Common myeloid progenitor, CD34-positive (primary cell): Measurements from ENCODE around the gene SERINC2.

ENCODE experiments used
- CTCF ChIA-PET: fragments of 350-600 bp; sonication (Branson Sonifier 250); formaldehyde crosslinking; loops from one replicate; lab custom pipeline; 2021; ENCODE audit warnings: antibody characterized with exemption; lab: Charles Lee
- POLR2A ChIA-PET: fragments of 350-600 bp; sonication (Branson Sonifier 250); formaldehyde crosslinking; loops from one replicate; lab custom pipeline; 2021; ENCODE audit warnings: antibody characterized with exemption; lab: Charles Lee
- DNase-seq, 3 donors: peaks; one replicate each; pipeline versions ENCODE4 v3.0.0 to v3.0.0-alpha.2; 2013
- H3K27ac ChIP-seq, 2 experiments: 1 replicate in 1 of 2; 2 replicates in 1 of 2; pipeline ENCODE4 v1.7.0; 2013; ENCODE audit warnings: inconsistent platforms in 2 of 2, low read length in 2 of 2, mild to moderate bottlenecking in 2 of 2, low read depth in 1 of 2, moderate library complexity in 1 of 2; ENCODE audit not compliant: severe bottlenecking in 2 of 2, insufficient read depth in 1 of 2, poor library complexity in 1 of 2
- H3K27me3 ChIP-seq, 5 experiments: replicated peaks in 2 of 5; 1 replicate in 3 of 5; 2 replicates in 2 of 5; pipeline versions ENCODE4 v1.6.1 to v1.7.0; 2013; ENCODE audit warnings: low read length in 4 of 5, mild to moderate bottlenecking in 2 of 5, moderate library complexity in 2 of 5, inconsistent platforms in 1 of 5; ENCODE audit not compliant: insufficient read depth in 5 of 5, control insufficient read depth in 4 of 5
- H3K36me3 ChIP-seq, 4 experiments: 1 replicate in 2 of 4; 2 replicates in 2 of 4; pipeline versions ENCODE4 v1.6.1 to v1.7.0; 2013; ENCODE audit warnings: low read length in 3 of 4, control low read depth in 1 of 4, mild to moderate bottlenecking in 1 of 4; ENCODE audit not compliant: control insufficient read depth in 4 of 4, insufficient read depth in 4 of 4
- H3K4me1 ChIP-seq, 4 experiments: 1 replicate in 3 of 4; 2 replicates in 1 of 4; pipeline versions ENCODE4 v1.6.1 to v1.7.1; 2013; ENCODE audit warnings: low read length in 3 of 4, mild to moderate bottlenecking in 3 of 4, control low read depth in 1 of 4, inconsistent platforms in 1 of 4, moderate library complexity in 1 of 4; ENCODE audit not compliant: control insufficient read depth in 4 of 4, insufficient read depth in 4 of 4; ENCODE audit errors: control extremely low read depth in 1 of 4
- H3K4me3 ChIP-seq, 7 experiments: 1 replicate in 4 of 7; 2 replicates in 3 of 7; pipeline versions ENCODE4 v1.5.1 to v1.7.0; 2013; ENCODE audit warnings: mild to moderate bottlenecking in 7 of 7, low read length in 6 of 7, moderate library complexity in 6 of 7, inconsistent platforms in 2 of 7, low read depth in 2 of 7, control low read depth in 1 of 7; ENCODE audit not compliant: insufficient read depth in 4 of 7, control insufficient read depth in 1 of 7; ENCODE audit errors: extremely low read depth in 1 of 7
- H3K9me3 ChIP-seq, 5 experiments: 1 replicate in 4 of 5; 2 replicates in 1 of 5; pipeline versions ENCODE4 v1.6.1 to v1.7.1; 2013; ENCODE audit warnings: low read length in 4 of 5, mild to moderate bottlenecking in 2 of 5, inconsistent platforms in 1 of 5, low read depth in 1 of 5, moderate library complexity in 1 of 5; ENCODE audit not compliant: control insufficient read depth in 4 of 5, insufficient read depth in 2 of 5; ENCODE audit errors: control extremely low read depth in 1 of 5
- WGBS: methylation state at CpG from one replicate; pipeline ENCODE4 v1.1.5; 2013; ENCODE audit not compliant: insufficient coverage; 5-methylcytosine and 5-hydroxymethylcytosine counted together

The SERINC2 gene

DNA sequence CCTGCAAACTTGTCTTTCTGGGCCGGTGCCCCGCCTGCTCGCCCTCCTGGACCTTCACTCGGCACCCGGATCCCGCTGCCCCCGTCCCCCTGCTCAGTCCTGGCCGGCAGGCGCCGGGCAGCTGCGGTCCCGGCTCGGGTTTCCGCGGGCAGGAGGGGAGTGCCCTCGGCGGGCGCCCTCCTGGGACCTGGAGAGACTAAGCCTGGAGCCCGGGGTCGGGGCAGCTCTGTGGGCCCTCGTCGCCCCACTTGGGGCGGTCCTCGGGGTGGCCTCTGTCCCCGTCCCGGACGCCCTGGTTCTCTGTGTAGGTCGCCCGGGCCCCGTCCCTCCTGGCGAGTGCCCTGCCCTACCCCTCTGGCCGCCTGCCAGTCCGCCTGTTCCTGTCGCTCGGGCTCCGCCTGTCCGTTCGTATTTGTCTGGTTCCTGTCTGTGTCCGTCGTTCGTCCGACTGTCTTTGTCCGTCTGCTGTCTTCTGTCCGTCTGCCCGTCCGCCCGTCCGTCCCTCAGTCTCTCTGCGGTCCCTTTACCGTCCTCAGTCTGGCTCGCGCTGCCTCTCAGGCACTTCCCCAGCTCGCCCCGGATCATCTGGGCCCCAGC, 490 bp downstream of the SERINC2 start:
- DNase-seq: peak in 1 of 3 donors; percentile 50
- Histone ChIP-seq H3K9me3 (no peaks in the 10 kb centered on the region), H3K4me1 (peaks cover 0 to 18% (median 15%) of the 10 kb centered on the region in 4 experiments), H3K4me3 (peak overlapping the region; percentile 13 to 78 (median 68)), H3K36me3 (no peaks in the 10 kb centered on the region), H3K27ac (no peak overlapping the region), H3K27me3 (peaks cover 0 to 60% (median 22%) of the 10 kb centered on the region in 5 experiments)
- CTCF ChIA-PET: interaction anchor here (1.1 kb wide), 1 partner anchor 17 kb away, joined by 3 read pairs; no protein-coding TSS in a partner anchor
- WGBS: under 1% methylated on average over 46 of the region's 54 CpGs
- POLR2A ChIA-PET: no interaction called here

DNA sequence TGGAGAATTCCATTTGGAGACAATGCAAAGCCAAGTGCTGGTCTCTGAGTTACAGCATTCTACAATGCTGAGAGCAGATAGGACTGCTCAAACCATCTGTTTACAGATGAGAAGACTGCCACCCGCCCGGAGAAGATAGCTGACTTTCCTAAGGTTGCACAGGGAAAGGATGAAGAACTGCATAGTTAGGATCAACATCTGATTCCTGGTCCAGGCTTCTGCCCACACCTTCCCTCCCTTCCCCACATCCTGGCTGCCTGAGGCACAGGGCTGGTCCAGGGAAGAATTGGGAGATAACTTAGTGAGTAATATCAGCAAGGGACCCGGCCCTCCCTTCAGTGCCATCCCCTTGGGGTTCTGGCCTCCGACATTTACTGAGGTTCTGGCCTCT, 2.0 kb downstream of the SERINC2 start:
- Histone ChIP-seq H3K27ac (no peak overlapping the region), H3K27me3 (peaks cover 0 to 59% (median 22%) of the 10 kb centered on the region in 5 experiments), H3K4me1 (peaks cover 0 to 18% (median 15%) of the 10 kb centered on the region in 4 experiments), H3K9me3 (no peaks in the 10 kb centered on the region), H3K4me3 (no peak overlapping the region), H3K36me3 (no peaks in the 10 kb centered on the region)
- WGBS: 100% methylated on average over 2 of the region's 4 CpGs
- ChIA-PET CTCF (interaction anchor here (1.0 kb wide), 1 partner anchor 9 kb away, joined by 3 read pairs; no protein-coding TSS in a partner anchor), POLR2A (no interaction called here)
- no peak for DNase-seq

DNA sequence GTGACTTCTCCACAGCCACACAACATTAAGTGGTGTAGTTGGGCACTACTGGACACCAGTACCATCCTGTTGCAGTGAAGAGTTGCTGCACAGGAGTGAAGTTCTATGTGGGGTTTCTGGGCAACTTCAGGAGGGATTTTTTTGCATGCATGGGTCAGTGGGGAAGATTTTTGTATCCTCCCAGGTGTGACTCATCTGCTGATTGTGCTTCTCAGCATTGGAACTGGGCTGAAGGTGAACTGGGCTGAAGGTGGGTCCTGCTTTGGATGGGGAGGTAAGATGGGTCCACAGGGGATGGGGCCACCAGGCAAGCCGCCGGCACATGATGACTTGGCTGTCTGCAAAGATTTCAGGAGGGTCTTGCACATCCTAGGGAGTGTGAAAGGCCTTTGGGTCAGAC, 2.6 kb downstream of the SERINC2 start:
- CTCF ChIA-PET: interaction anchor here (9.1 kb wide), 1 partner anchor 19 kb away, joined by 104 read pairs; no protein-coding TSS in a partner anchor
- whole genome bisulfite sequencing: no CpG with 5 or more reads among the region's 2 CpGs
- H3K27me3 ChIP-seq: peaks cover 0 to 52% (median 19%) of the 10 kb centered on the region in 5 experiments
- H3K36me3 ChIP-seq: no peaks in the 10 kb centered on the region
- H3K9me3 ChIP-seq: no peaks in the 10 kb centered on the region
- H3K4me1 ChIP-seq: peaks cover 0 to 18% (median 15%) of the 10 kb centered on the region in 4 experiments
- no peak overlapping the region for H3K27ac ChIP-seq
- DNase-seq: no peak
- no peak overlapping the region for H3K4me3 ChIP-seq
- POLR2A ChIA-PET: no interaction called here

DNA sequence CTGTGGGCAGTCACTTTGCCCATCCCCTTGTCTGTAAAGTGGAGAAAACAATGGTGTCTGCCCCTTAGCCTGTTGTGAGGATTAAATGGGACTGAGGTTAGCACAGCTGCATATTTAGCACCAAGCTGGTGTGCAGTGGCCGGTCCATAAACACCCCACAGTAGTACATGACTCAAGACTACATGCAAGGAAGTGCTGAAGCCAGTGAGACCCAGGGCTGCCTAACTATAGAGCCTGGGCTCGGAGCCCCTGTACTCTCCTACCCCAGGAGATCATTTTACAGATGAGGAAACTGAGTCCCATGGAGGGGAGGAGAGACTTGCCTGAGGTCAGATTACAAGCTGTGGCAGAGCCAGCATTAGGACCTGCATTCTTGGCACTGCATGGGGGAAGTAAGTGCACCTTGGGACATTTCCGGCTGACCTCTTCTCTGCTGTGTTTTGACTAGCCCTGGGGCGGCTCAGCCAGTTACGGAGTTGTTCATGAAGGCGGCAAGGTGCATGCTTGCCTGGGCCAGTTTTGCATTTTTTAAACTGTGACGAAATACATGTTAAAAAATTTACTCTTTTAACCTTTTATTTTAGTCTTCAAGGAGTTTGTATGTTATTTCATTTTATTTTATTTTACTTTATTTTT, 3.2 kb downstream of the SERINC2 start:
- no peak overlapping the region for H3K4me3 ChIP-seq

DNA sequence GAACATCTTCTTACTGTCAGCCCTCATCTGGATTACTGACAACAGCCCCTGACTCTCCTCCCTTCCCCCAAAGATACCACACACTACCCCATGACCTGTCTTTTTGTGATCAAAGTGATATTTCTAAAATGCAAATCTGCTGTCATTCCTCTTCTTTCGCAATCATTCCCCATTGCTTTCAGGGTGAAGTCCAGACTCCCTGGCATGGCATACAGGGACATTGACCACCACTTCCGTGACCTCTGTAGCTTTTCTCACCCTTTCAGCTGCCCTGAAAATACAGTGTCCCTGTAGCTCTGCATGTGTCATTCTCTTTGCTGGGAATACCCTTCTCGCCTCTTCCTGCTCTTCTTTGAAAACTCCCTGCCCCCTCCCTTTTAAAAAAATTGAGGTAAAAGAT, 4.1 kb downstream of the SERINC2 start:
- Histone ChIP-seq H3K9me3 (no peaks in the 10 kb centered on the region), H3K4me3 (no peak overlapping the region), H3K4me1 (peaks cover 0 to 18% (median 15%) of the 10 kb centered on the region in 4 experiments), H3K27ac (no peak overlapping the region), H3K36me3 (no peaks in the 10 kb centered on the region), H3K27me3 (peaks cover 0 to 37% (median 13%) of the 10 kb centered on the region in 5 experiments)
- 87% methylated on average over 2 of the region's 3 CpGs for WGBS
- ChIA-PET POLR2A (interaction anchor here (0.6 kb wide), 1 partner anchor 233 kb away, joined by 3 read pairs; no protein-coding TSS in a partner anchor), CTCF (interaction anchor here (7.4 to 9.1 kb wide), 2 partner anchors 20 to 132 kb away, joined by 81 to 104 read pairs; no protein-coding TSS in a partner anchor)
- DNase-seq: no peak

More for the DNA sequence above, 3.2 kb downstream of the SERINC2 start:
- WGBS: 100% methylated on average over 4 of the region's 7 CpGs
- no peak overlapping the region for H3K27ac ChIP-seq
- peaks cover 0 to 46% (median 16%) of the 10 kb centered on the region in 5 experiments for H3K27me3 ChIP-seq
- no peak for DNase-seq
- no peaks in the 10 kb centered on the region for H3K9me3 ChIP-seq
- ChIA-PET CTCF (interaction anchor here (9.1 kb wide), 1 partner anchor 19 kb away, joined by 104 read pairs; no protein-coding TSS in a partner anchor), POLR2A (no interaction called here)
- no peaks in the 10 kb centered on the region for H3K36me3 ChIP-seq
- H3K4me1 ChIP-seq: peaks cover 0 to 18% (median 15%) of the 10 kb centered on the region in 4 experiments

DNA sequence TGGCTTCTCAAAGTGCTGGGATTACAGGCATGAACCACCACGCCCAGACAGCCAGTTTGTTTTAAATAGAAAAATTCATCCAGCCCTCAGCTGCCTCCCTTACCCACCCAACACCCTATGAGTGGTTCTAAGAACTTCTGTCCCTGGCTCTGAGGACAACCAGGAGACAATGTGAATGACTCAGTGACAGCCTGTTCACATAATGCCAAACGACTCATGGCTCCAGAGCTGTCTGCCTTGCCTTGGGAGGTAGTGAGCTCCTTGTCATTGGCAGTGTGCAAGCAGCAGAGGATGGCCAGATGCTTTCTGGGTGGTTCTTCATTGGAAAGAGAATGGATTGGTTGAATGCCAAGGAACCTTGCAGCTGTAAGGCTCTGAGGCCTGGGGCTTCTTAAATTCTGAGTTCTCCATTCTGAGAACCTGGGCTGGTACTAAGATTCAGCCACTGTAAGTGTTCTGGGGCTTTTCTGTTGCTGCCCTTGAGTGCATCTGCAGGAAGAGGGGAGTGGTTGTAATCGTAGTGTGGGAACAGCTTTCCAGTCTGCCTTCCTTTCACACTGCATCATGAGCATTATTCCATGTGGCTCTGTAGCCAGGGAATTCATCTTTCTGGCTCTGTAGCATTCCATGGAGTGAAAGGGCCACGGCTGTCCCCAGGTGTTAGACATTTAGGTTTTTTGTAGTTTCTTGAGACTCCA, 5.8 kb downstream of the SERINC2 start:
- ChIA-PET POLR2A (interaction anchor here (0.9 kb wide), 1 partner anchor 9 kb away, joined by 3 read pairs; no protein-coding TSS in a partner anchor), CTCF (interaction anchor here (0.6 to 9.1 kb wide), 7 partner anchors 9 to 145 kb away, joined by 3 to 104 read pairs (median 4); no protein-coding TSS in a partner anchor)
- WGBS: 100% methylated on average over 1 of the region's 4 CpGs
- Histone ChIP-seq H3K4me3 (no peak overlapping the region), H3K27me3 (peaks cover 0 to 22% (median 6%) of the 10 kb centered on the region in 5 experiments), H3K4me1 (peaks cover 0 to 18% (median 15%) of the 10 kb centered on the region in 4 experiments), H3K36me3 (no peaks in the 10 kb centered on the region), H3K27ac (no peak overlapping the region), H3K9me3 (no peaks in the 10 kb centered on the region)
- DNase-seq: no peak
